Measurements from ENCODE around the gene SLC18A2.
"Not testable (repeated sequence)": the region's sequence is repeated elsewhere in the genome, so short reads cannot be mapped to it uniquely, and the experiment has no call there.

SLC18A2 gene

DNA sequence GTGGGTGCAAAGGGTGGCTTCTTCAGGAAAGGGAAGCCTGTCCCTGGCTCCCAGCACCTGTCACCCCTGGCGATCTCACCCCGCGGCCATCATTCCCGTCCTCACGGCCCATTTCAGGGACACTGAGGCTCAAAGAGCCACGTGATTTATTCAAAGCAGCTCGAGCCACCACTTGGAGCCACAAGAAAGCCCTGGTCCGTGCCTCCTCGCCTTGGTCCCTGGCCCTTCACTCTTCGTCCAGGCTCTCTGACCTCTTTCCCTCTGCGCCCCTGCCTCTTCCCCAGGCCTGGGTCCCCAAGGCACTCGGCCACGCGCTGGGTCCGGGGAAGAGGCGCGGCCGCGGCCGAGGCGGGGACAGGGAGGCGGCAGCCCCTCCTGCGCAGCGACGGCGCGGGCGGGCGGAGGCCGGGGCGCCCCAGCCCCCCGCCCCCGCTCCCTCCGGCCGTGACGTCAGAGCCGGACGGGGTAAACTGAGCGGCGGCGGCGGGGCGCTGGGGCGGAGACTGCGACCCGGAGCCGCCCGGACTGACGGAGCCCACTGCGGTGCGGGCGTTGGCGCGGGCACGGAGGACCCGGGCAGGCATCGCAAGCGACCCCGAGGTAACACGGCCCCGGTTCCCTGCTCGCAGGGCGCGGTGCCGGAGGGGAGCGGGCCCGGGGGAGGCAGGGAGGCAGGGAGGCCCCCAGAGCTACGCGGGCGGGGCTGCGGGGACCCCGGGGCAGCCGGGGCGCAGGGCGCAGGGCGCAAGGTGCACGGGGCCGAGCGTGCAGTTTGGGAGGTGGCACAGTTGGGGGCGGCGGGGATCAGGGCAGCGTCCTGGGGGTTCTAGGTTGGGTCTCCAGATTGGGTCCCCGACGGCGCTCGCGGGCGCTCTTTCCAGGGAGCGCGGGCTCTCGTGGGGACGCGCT, at the start of gene SLC18A2:
Gene SLC18A2, plus strand, starts transcription at position 494 of the 909 bp plus-strand sequence. CDS start 580 bp downstream, outside the sequence.
- no peak for DNase-seq

DNA sequence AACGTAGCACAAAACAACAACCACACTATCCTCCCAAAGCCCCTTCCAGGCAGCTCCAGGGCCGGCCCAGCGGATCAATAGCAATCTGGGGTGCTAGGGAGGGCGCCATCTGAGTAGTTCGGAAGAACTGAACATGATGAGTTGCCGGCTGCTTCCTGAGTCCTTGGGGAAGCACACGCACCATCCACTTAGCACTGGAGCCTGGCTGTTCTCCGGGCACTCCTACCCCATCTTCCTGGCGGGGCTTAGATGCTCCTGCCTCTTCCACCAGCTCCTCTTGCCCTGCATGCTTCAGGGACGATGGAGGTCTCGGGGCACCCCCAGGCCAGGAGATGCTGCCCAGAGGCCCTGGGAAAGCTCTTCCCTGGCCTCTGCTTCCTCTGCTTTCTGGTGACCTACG, 43.7 kb upstream of the SLC18A2 start, which contains the start of gene KCNK18:
Gene KCNK18, plus strand, starts transcription at position 301 of the 400 bp plus-strand sequence. Its CDS starts 0 bp downstream, at position 301.
- no peak for DNase-seq

DNA sequence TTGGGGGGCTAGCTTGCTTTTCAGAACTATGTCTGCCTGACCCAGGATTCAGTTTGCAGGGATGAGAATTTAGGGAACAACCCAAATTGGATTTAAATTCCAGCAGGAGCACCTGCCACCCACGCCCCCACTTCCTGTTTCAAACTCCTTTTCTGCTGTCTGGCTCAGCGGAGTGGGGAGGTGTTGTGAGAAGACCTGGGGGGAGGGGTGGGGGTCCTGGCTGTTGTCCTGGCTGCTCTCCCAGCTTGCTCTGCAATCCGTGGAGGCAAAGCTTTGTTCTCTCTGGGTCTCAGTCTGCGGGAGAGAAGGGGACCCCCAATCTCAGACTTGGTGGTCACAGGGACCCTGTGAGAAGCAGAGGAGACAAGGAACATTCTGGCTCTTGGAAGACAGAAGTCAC, 42.8 kb upstream of the SLC18A2 start:
- DNase-seq: no peak

DNA sequence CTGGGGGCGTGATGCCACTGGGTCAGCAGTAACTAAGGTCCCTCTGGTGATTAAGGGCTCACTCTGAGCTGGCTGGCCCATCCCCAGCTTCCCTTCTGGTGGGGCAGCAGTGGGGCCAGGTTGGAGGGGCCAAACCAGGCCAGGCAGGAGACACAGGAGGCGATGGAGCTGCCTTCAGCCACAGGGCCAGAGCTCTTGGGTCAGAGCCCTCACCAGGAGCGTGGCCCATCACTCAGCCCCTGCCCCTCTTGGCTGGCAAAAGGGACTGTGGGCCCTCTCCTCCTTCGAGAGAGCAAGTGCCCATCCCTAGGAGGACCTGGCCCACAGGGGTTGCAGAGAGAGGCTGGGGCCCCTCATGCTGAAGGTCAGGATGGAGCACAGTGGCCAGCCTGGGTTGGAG, 39.1 kb upstream of the SLC18A2 start:
- no peak for DNase-seq

DNA sequence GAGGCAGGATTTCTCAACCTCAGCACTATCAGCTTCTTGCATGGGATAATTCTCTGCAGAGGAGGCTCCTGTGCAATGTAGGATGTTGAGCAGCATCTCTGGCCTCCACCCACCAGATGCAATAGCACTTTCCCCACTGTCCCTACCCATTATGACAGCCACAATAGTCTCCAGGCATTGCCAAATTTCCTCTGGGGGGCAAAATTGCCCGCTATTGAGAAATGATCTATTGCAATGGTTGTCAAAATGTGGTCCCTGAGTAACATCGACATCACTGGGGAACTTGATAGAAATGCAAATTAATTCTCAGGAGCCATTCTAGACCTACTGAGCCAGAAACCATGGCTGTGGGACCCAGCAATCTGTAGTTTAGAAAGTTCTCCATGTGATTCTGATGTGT, 36.6 kb upstream of the SLC18A2 start:
- no peak for DNase-seq

DNA sequence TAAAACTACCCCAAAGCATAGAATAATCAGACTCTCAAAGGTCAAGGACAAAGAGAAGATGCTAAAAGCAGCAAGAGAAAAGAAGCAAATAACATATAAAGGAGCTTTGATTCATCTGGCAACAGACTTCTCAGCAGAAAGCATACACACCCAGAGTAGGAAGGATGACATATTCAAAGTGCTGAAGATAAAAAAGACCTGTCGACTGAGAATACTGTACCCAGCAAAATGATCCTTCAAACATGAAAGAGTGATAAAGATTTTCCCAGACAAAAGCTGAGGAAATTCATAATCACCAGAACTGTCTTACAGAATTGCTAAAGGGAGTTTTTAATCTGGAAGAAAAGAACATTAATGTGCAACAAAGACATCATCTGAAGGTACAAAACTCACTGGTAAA, 28.7 kb upstream of the SLC18A2 start:
- no peak for DNase-seq

DNA sequence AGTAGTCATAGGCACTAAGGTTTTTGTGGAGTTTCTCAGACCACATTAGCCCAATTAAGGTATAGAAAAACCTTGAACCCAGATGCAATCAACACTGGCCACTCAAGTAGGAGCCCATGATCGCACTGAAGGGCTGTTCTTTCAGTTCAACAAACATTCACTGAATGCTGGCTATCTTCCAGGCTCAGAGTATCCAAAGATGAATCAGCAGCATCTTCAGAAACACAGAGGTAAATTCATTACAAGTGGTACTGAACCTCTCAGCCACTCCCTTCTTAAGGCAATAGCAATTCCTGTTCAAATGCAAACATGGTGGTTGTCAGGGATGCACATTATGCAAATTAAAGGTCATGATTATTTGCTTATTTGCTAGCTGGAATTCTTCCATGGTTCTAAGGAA, 26.5 kb upstream of the SLC18A2 start:
- DNase-seq: no peak

DNA sequence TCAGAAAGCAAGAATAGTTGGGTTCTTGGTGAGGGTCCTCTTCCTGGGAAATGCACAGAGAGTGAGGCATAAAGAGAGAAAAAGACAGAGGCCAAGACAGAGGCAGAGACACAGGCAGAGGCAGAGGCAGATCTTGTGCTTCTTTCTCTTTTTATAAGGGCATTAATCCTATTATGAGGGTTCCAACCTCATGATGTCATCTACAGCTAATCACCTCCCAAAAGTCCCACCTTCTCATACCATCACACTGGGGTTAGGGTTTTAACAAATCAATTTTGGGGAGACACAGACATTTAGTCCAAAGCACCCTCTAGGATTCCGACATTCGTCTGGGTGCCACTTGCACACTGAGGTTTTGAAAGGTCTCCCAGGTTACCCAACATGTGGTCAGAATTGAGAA, 25.8 kb upstream of the SLC18A2 start:
- DNase-seq: no peak

DNA sequence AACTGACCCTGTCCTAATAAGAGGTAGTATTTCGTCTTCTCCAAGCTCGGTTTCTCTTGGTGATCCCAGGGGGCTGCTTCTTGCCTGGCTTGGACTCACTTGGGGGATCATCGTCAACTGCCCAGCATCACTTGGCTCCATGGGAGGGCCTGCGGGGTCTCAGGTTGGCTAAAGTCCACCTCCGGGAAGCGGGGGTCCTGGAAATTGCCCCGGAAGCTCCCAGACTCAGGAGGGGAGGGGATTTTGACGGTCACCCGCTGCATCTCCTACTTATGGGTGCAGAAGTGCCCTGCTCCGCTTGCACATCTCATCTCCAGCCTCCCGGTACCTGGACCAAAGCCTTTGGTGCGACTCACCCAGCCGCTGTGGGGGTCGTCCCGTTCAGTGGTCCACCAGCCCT, 24.9 kb upstream of the SLC18A2 start:
- DNase-seq: no peak

DNA sequence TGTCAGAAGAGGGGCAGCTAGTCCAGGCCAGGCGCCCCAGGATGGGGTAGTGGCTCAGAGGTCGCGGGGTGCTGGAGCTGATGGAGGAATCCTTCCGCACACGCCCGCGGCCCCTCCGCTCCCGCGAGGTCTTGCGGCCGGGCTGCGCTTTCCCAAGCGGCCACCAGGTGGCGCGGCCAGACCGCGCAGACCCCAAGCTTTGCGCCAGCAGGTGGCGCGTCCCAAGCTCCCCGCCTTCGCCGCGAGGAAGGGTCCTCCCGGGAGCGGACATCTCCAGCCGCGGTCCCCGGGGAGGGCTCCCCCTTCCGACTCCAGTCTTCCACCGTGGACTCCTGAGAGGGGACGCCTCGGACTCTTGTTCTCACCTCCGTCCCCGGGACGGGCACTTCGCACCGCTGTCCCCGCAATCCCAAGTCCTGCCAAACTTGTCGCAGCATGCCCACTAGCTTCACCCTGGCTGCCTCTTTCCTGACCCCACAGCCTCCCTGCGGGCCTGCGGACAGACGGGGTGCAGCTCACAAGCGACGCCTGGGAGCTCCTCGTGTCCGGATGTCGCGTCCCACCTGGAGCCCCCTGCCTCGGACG, 24.2 kb upstream of the SLC18A2 start:
- peak; percentile 25 to 78 (median 55) for DNase-seq

DNA sequence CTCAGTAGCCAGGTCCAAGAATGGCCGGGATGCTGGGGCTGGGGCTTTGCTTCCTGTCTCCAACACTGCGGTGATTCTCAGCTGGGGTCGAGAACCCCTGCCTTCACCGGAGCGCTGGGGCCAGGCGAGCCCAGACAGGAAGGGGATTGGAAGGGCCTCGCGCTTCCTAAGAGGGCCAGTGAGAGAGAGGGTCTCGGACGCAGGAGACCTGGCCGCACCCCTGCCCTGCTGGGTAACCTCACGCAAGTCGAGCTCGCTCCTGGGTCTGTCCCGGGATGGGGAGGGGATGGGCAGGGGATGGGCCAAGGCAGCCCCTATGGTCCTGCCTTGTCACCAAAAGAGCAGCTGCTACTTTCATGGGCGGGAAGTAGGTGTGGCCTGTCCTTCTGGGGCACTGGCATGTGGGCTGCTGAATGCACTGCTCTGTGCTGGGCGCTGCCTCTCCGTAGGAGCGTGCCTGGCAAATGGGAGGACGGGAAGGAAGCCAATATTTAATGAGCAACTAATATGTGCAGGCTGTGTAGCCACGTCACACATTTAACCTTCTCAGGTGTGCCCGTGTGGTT, 23.6 kb upstream of the SLC18A2 start:
- peak in 2 of 6 experiments; percentile 20 to 22 for DNase-seq

DNA sequence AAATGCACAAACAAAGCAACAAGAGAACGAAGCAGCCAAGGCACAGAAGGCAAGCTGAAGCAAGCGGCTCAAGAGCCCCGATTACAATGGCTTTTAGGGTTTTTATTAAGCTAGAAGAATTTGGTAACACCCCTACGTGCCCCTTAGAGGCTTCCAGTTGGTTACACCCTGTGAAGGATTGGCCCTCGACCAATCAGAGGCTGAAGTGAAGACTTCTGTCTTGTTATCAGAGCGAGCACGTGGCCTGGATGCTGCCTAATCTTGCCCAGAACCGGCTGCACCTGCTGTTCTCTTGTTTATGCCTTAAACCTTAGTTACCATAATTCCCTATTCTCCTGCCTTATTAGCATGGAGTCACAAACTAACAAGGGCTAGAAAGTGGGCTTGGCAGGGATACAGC, 22.3 kb upstream of the SLC18A2 start:
- no peak for DNase-seq

DNA sequence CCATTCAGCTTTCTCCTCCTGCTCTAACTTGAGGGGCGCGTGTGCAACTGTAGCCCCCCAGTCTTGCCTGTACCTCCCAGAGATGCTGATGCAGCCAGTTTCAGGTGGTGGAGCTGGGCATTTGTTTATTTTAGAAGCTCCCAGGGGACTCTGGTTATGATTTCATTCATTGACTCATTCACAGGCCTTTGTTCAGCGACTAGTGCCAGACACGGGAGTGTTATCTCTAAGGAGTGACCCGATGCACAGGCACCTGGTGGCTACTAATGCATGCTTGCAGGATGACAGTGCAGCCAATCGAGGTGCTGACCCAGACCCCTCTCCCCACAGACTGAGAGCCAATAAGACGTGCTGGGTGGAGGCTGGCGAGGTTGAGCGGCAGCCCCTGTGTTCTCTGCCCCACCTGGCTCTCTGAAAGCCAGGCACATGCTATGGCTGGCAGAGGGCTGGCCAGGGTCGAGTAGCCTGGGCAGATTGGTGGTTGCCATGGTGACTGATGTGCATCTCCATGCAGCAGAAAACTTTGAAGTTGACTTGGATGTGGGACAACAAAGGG, 19.7 kb upstream of the SLC18A2 start:
- no peak for DNase-seq

DNA sequence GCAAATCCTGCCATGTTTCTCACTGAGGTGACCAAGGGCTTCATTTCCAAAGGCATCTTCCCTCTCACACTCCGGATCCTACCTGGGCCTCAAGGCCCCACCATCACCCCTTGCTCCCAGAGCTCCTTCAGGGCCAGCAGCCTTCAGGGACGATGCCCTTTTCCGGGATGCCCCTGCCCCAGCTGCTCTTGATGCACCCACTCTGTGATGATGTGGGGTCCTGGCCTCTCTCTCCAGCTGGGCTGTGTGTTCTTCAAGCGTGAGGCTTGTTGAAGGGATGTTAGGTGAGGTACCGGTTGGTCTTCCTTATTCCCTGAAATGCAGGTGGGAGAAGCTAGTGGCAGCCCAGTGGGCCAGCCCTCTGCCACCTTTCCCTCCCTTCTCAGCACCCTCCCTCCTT, 18.4 kb upstream of the SLC18A2 start:
- no peak for DNase-seq

DNA sequence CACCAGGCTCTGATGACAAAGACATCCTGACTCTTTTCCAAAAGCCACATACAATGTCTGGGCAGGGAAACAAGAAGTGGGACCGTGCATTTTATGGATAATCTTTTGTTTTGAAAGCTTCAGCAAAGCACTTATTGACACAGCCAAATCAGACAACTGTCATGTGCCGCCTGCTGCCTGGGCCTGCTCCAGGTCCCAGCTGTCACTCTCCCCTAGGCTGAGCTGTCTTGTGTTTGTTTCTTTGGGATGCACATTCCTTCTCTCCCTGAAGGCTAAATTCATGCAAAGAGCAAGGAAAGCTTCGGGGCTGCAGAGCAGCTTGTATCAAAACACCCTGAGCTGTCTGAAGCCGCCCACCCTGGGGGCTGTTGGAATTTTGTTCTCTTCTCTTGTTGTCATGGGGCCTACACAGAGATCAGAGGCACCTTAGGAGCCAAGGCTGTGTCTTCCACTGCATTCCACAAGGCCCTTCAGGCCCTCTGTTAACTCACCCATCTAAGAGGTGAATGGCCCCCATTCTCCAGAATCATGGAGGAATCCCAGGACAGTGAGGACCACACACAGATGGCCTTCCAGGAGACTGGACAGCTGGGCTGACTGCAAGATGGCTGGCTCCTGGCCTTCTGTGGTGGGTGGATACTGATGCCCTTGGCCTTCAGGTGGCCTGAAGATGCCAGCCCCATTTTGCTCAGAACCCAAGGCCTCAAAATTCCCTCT, 17.8 kb upstream of the SLC18A2 start:
- DNase-seq: no peak

DNA sequence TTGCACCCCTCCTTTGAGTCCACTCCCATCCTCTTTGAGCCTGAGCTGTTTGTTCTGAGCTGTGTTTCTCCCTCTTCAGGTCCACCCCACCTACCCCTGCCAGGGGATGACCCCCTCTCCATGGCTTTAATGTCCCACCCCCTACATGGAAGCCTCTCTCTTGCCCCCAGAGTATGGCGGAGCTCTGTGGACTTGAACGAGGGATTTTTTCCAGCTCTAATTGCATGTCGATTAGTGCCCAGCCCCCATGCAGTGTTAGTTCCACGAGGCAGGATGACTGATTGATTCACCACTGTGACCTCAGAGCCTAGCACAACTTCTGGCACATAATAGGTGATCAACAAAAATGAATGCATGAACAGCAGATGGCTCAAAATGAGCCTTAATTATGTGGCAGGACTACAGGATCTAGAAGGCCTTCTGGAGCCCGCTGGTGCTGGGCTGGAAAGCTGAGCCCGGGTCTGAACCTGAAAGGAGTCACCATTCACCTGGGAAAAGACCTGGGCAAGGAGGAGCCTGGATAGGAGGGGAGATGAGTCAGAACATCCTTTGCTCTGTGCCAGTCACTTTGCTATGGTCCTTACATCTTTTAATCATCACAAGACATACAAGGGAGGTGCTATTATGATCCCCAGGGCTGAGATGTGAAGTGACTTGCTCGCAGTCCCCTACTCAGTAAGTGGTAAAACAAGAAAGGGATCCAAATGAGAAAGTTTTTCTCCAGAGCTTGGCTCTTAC, 17.1 kb upstream of the SLC18A2 start:
- no peak for DNase-seq

DNA sequence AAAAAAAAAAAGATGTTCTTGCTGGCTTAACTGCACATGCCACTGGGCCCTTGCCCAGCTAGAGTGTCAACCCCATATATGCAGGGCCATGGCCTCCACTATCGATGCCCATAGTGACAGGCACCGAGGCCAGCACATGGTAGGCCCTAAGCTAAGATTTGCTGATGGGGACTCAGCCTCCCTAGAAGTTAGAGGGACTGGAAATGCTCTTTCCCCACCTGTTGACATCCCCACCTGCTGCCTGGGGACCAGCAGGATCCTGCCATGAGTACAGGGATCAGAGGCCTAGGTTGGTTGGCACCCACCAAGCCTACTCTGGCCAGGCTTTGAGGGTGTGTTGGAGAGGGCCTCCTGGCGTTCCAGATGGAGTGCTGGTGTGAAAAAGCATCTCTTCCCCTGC, 16.0 kb upstream of the SLC18A2 start:
- no peak for DNase-seq

DNA sequence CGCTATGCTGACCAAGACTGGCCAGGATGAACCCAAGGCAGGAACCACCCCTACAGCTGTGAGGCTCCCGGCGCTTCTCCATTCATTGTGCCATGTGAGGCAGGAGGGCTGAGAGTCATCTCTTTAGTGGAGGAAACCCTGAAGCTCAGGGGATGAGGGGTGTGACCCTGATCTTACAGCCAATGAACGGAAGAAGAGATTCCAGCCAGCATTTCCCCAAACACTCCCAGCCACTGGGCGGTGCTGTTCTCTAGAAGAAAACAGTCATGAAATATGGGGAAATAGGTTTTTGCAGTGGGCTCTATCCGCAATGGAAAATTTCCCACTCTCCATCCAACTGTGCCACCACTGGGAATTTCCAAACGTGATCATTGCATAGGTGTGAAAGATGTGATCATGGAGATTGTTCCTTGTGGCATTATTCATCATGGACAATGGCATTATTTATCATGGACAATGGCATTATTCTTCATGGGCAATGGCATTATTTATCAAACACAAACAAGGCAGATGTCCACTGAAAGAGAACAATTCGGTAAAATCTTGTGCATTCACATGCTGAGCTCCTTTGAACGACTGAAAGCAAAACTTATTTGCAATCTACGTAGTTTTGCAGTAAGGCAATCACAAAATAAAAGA, 14.0 kb upstream of the SLC18A2 start:
- no peak for DNase-seq

DNA sequence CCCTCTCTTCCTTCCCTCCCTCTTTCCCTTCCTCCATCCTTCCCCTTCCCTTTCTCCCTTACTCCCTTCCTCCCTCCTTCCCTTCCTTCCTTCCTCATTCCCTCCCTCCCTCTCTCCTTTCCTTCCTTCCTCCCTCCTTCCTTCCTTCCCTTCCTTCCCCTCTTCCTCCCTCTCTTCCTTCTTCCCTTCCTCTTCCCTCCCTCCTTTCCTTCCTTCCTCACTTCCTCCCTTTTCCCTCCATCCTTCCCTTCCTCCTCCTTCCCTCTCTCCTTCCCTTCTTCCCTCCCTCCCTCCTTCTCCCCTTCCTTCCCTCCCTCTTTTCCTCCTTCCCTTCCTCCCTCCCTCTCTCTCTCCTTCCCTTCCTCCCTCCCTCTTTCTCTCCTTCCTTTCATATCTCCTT, 12.7 kb upstream of the SLC18A2 start:
- no peak for DNase-seq

DNA sequence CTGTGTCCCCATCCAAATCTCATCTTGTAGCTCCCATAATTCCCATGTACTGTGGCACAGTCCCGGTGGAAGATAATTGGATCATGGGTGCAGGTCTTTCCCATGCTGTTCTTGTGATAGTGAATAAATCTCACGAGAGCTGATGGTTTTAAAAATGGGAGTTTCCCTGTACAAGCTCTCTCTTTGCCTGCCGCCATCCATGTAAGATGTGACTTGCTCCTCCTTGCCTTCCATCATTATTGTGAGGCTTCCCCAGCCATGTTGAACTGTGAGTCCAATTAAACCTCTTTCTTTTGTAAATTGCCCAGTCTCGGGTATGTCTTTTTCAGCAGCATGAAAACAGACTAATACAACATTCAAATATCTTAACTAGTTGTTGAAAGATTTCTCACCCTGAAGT, 10.8 kb upstream of the SLC18A2 start:
- not testable (repeated sequence) for DNase-seq

DNA sequence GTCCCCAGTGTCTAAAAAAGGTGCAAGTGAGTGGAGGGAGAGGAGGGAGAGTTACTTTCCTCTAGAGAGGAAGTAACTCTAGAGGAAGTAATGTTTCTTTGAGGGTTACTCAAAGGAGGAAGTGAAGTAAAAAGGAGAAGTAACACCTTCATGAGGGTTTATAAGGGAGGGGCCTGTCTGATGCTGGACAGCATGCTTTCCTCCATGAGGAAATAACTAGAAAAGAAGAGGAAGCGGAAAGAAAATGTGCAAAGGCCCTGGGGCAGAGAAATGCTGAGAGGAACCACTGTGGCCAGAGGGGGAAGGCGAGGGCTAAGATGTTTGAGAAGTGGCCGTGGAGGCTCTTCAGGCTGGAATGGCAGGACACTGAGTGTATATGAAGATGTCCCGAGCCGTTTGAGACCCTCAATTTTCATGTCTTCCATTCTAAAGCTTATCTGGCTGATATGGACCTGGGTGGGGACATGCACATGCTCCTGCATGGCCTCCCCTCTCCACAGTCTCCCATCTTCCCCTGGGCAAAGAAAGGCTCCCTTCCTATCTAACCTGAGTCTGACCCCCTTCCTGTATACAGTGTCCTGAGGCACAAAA, 3.4 kb upstream of the SLC18A2 start:
- no peak for DNase-seq

All from stimulated activated naive CD4-positive, alpha-beta T cell (primary cell).